Neuronal stem cell (in vitro differentiated cells): ENCODE results near the gene OPTC.

Experiments used
- DNase-seq: peaks from one replicate; pipeline ENCODE4 v3.0.0-alpha.2; 2013; ENCODE audit warnings: low spot score
- H2AFZ ChIP-seq: one replicate; pipeline ENCODE4 v1.6.1; 2013; ENCODE audit warnings: mild to moderate bottlenecking, low read length, inconsistent platforms
- H2AK5ac ChIP-seq: 2 replicates; pipeline ENCODE4 v1.6.1; 2013; ENCODE audit warnings: low read depth, mild to moderate bottlenecking, inconsistent platforms, low read length, moderate library complexity, mixed read lengths
- H2BK120ac ChIP-seq: 2 replicates; pipeline ENCODE4 v1.6.1; 2013; ENCODE audit warnings: low read depth, mild to moderate bottlenecking, inconsistent platforms, low read length, moderate library complexity, mixed read lengths
- H2BK12ac ChIP-seq: one replicate; pipeline ENCODE4 v1.6.1; 2013; ENCODE audit warnings: low read length, inconsistent platforms
- H2BK15ac ChIP-seq: 2 replicates; pipeline ENCODE4 v1.6.1; 2013; ENCODE audit warnings: mild to moderate bottlenecking, low read length, inconsistent platforms, mixed read lengths
- H2BK5ac ChIP-seq: one replicate; pipeline ENCODE4 v1.6.1; 2013; ENCODE audit warnings: inconsistent platforms, mild to moderate bottlenecking, low read length, moderate library complexity
- H3K14ac ChIP-seq: one replicate; pipeline ENCODE4 v1.6.1; 2013; ENCODE audit warnings: low read length, inconsistent platforms
- H3K18ac ChIP-seq: 2 replicates; pipeline ENCODE4 v1.6.1; 2013; ENCODE audit warnings: low read length, inconsistent platforms
- H3K23ac ChIP-seq: 2 replicates; pipeline ENCODE4 v1.6.1; 2013; ENCODE audit warnings: low read depth, mild to moderate bottlenecking, mixed read lengths, low read length, inconsistent platforms; ENCODE audit not compliant: poor library complexity
- H3K27ac ChIP-seq: replicated peaks from 3 replicates; pipeline ENCODE4 v1.5.1; 2013; ENCODE audit warnings: low read length, inconsistent platforms
- H3K27me3 ChIP-seq, 3 experiments: 2 replicates each; pipeline ENCODE4 v1.6.1; 2013; ENCODE audit warnings: low read length in 3 of 3, mild to moderate bottlenecking in 2 of 3, inconsistent platforms in 1 of 3, low read depth in 1 of 3, mixed read lengths in 1 of 3, moderate library complexity in 1 of 3; ENCODE audit not compliant: control insufficient read depth in 3 of 3, insufficient read depth in 3 of 3
- H3K36me3 ChIP-seq, 2 donors: replicated peaks in 1 of 2; 2 replicates each; pipeline ENCODE4 v1.6.1; 2013; ENCODE audit warnings: low read length in 2 of 2; ENCODE audit not compliant: control insufficient read depth in 2 of 2, insufficient read depth in 2 of 2
- H3K4ac ChIP-seq: 2 replicates; pipeline ENCODE4 v1.6.1; 2013; ENCODE audit warnings: inconsistent platforms, mild to moderate bottlenecking, low read length, moderate library complexity
- H3K4me1 ChIP-seq, 2 donors: 1 replicate in 1 of 2; 2 replicates in 1 of 2; pipeline ENCODE4 v1.6.1; 2013; ENCODE audit warnings: low read length in 2 of 2, low read depth in 1 of 2; ENCODE audit not compliant: control insufficient read depth in 2 of 2, insufficient read depth in 1 of 2
- H3K4me2 ChIP-seq: one replicate; pipeline ENCODE4 v1.6.1; 2013; ENCODE audit warnings: mild to moderate bottlenecking, low read length, inconsistent platforms; ENCODE audit not compliant: insufficient read depth, poor library complexity, severe bottlenecking
- H3K4me3 ChIP-seq, 2 donors: 2 replicates each; pipeline ENCODE4 v1.5.1; 2013; ENCODE audit warnings: low read length in 2 of 2, mild to moderate bottlenecking in 2 of 2, inconsistent platforms in 1 of 2, moderate library complexity in 1 of 2
- H3K79me1 ChIP-seq: one replicate; pipeline ENCODE4 v1.6.1; 2013; ENCODE audit warnings: low read depth, mild to moderate bottlenecking, inconsistent platforms, low read length, moderate library complexity
- H3K9ac ChIP-seq: one replicate; pipeline ENCODE4 v1.6.1; 2013; ENCODE audit warnings: mild to moderate bottlenecking, low read depth, low read length, inconsistent platforms; ENCODE audit not compliant: poor library complexity
- H3K9me3 ChIP-seq, 2 donors: replicated peaks in 1 of 2; 2 replicates each; pipeline versions ENCODE3 to v1.6.1; 2013; ENCODE audit warnings: low read length in 2 of 2, mild to moderate bottlenecking in 2 of 2, inconsistent platforms in 1 of 2, low read depth in 1 of 2, mixed read lengths in 1 of 2, moderate library complexity in 1 of 2; ENCODE audit not compliant: control insufficient read depth in 2 of 2, insufficient read depth in 1 of 2
- H4K8ac ChIP-seq: one replicate; pipeline ENCODE4 v1.6.1; 2013; ENCODE audit warnings: low read depth, mild to moderate bottlenecking, inconsistent platforms, low read length, moderate library complexity
- H4K91ac ChIP-seq: one replicate; pipeline ENCODE4 v1.6.1; 2013; ENCODE audit warnings: low read length, low read depth, mild to moderate bottlenecking, inconsistent platforms; ENCODE audit not compliant: poor library complexity
- WGBS, 2 donors: extraction: QIAGEN DNeasy Blood & Tissue Kit; methylation state at CpG; one replicate each; pipeline ENCODE4 v1.1.7; 2013; ENCODE audit warnings: missing lambda C conversion rate in 2 of 2, mixed read lengths in 1 of 2; ENCODE audit not compliant: insufficient read length in 2 of 2, insufficient replicate concordance in 1 of 2; ENCODE audit errors: extremely low coverage in 2 of 2; 5-methylcytosine and 5-hydroxymethylcytosine counted together

Gene OPTC

DNA sequence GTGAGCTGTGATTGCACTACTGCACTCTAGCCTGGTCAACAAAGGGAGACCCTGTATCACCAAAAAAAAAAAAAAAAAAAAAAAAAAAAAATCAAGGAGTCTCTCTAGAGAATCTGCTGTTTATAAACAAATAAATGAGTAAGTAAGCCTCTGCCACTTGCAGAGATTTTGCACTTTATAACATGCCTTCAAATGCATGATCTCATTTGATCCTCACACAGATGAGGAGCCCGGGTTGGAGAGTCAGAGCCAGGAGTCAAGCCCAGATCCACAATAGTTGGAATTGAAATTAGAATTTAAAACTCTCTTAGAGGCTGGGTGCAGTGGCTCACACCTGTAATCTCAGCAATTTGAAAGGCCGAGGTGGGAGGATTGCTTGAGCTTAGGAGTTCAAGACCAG is 14.3 kb upstream of the OPTC start:
- WGBS, 2 donors = no CpG with 5 or more reads among the region's 2 CpGs
- no peak overlapping the region for H3K4me3 ChIP-seq

DNA sequence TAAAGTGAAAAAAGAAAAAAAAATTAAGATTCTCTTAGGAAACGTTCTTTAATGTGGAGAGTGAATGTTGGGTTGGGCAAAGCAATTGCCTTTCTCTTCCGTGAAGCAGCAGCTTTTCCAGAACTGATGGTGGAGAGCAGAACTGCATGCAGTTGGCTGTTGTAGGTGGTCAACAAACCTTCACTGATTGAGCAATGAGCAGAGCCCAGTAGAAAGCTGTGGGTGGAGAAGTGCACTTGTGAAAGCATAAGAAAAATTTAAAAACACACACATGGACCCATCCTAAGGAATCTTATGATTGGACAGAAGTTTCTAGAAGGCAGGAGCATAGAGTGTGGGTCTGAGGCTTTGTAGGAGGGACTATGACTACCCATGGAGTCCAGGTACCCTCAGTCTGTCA is 13.9 kb upstream of the OPTC start:
- H3K9ac ChIP-seq = no peak overlapping the region
- no peaks in the 10 kb centered on the region for H3K79me1 ChIP-seq
- WGBS, 2 donors = no CpG with 5 or more reads among the region's 2 CpGs
- H2BK5ac ChIP-seq = no peak overlapping the region
- H2BK120ac ChIP-seq = no peak overlapping the region
- no peaks in the 10 kb centered on the region for H3K9me3 ChIP-seq
- H3K14ac ChIP-seq = no peak overlapping the region
- no peak overlapping the region for H3K27ac ChIP-seq
- no peak overlapping the region for H3K4me2 ChIP-seq
- H2BK12ac ChIP-seq = no peak overlapping the region
- H3K36me3 ChIP-seq = no peaks in the 10 kb centered on the region
- peaks cover 0 to 44% (median 0%) of the 10 kb centered on the region in 3 experiments for H3K27me3 ChIP-seq
- H3K18ac ChIP-seq = no peak overlapping the region
- H3K4me3 ChIP-seq = no peak overlapping the region
- no peak overlapping the region for H3K4ac ChIP-seq
- no peak overlapping the region for H4K91ac ChIP-seq
- no peak overlapping the region for H3K23ac ChIP-seq
- no peak for DNase-seq
- H3K4me1 ChIP-seq = peaks cover 5 to 18% of the 10 kb centered on the region in 2 donors
- H2AFZ ChIP-seq = no peak overlapping the region
- no peak overlapping the region for H4K8ac ChIP-seq
- no peak overlapping the region for H2AK5ac ChIP-seq
- H2BK15ac ChIP-seq = no peak overlapping the region

More for the DNA sequence above, 14.3 kb upstream of the OPTC start:
- H3K18ac ChIP-seq = no peak overlapping the region
- no peak overlapping the region for H4K91ac ChIP-seq
- no peak for DNase-seq
- peaks cover 6 to 20% of the 10 kb centered on the region in 2 donors for H3K4me1 ChIP-seq
- H4K8ac ChIP-seq = no peak overlapping the region
- no peaks in the 10 kb centered on the region for H3K9me3 ChIP-seq
- no peaks in the 10 kb centered on the region for H3K36me3 ChIP-seq
- no peak overlapping the region for H3K27ac ChIP-seq
- no peak overlapping the region for H3K14ac ChIP-seq
- H3K9ac ChIP-seq = no peak overlapping the region
- no peak overlapping the region for H2AFZ ChIP-seq
- H2BK120ac ChIP-seq = no peak overlapping the region
- no peak overlapping the region for H3K4me2 ChIP-seq
- no peak overlapping the region for H2AK5ac ChIP-seq
- H3K79me1 ChIP-seq = no peaks in the 10 kb centered on the region
- no peak overlapping the region for H3K4ac ChIP-seq
- H2BK15ac ChIP-seq = no peak overlapping the region
- H3K23ac ChIP-seq = no peak overlapping the region
- peaks cover 0 to 48% (median 0%) of the 10 kb centered on the region in 3 experiments for H3K27me3 ChIP-seq
- H2BK12ac ChIP-seq = no peak overlapping the region
- no peak overlapping the region for H2BK5ac ChIP-seq

DNA sequence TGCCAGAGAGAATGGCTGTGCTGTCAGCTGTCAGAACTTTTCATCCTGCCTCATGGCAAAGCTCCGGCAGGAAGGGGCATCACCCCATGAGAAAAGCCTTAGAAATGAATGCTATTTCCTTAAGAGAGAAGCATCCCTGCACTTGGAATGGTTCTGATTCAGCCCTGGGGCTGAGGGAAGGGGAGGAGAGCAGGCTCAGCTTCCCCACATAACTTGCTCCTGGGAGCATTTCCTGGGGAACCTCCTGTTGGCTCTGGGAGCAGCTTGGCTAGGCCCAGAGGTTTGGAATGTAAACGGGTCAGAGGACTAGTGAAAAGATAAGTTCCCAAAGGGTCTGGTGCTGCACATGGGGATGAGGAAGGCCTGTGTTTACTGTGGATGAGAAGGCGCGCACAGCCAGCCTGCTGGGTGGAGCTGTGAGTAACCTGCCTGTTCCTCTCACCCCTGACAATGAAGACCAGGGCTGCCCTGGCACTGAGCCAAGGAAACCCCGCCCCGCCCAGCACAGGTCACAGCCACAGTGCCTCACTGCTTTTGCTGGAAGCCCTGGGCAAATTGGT is 13.3 kb upstream of the OPTC start:
- Histone ChIP-seq H3K79me1 (no peaks in the 10 kb centered on the region), H2AFZ (no peak overlapping the region), H3K23ac (no peak overlapping the region), H3K27me3 (peaks cover 0 to 41% (median 0%) of the 10 kb centered on the region in 3 experiments), H3K9me3 (no peaks in the 10 kb centered on the region), H4K8ac (no peak overlapping the region), H2BK120ac (peak overlapping the region; percentile 0), H3K4ac (no peak overlapping the region), H2BK15ac (no peak overlapping the region), H2AK5ac (no peak overlapping the region), H3K4me3 (no peak overlapping the region), H2BK5ac (no peak overlapping the region), H3K36me3 (no peaks in the 10 kb centered on the region), H3K9ac (no peak overlapping the region), H3K4me2 (no peak overlapping the region), H3K4me1 (peaks cover 2 to 15% of the 10 kb centered on the region in 2 donors), H3K18ac (no peak overlapping the region), H4K91ac (no peak overlapping the region), H2BK12ac (no peak overlapping the region), H3K14ac (no peak overlapping the region), H3K27ac (no peak overlapping the region)
- no CpG with 5 or more reads among the region's 6 CpGs for WGBS, 2 donors
- no peak for DNase-seq

DNA sequence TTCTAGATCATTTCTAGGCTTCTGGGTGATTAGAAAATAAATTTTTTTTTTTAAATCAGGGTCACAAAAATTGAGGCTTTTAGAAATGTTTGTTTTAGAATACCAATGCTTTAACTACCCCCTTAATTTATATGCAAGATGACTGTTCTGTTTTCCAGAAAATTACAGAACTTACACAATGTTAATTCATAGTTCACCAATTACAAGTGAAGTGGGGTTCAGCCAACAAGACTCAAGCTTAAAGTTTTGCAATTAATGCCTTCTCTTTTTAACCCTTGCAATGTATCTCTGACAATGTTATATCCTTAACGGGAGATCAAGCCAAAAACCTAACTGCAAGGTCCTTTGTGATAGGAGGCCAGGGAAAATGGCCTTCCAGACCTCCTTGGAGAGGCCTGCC is 12.8 kb upstream of the OPTC start:
- no peak overlapping the region for H2BK5ac ChIP-seq
- no peak overlapping the region for H3K4me3 ChIP-seq
- H3K14ac ChIP-seq = no peak overlapping the region
- H3K18ac ChIP-seq = no peak overlapping the region
- no peak overlapping the region for H2BK12ac ChIP-seq
- no peak overlapping the region for H3K9ac ChIP-seq
- H4K8ac ChIP-seq = no peak overlapping the region
- H3K9me3 ChIP-seq = no peaks in the 10 kb centered on the region
- no peak overlapping the region for H4K91ac ChIP-seq
- DNase-seq = no peak
- H2AFZ ChIP-seq = no peak overlapping the region
- WGBS, 2 donors = no CpG with 5 or more reads among the region's 1 CpG
- H3K4me1 ChIP-seq = peaks cover 0 to 11% of the 10 kb centered on the region in 2 donors
- no peak overlapping the region for H2BK120ac ChIP-seq
- peaks cover 0 to 38% (median 0%) of the 10 kb centered on the region in 3 experiments for H3K27me3 ChIP-seq
- no peaks in the 10 kb centered on the region for H3K36me3 ChIP-seq
- no peak overlapping the region for H3K4me2 ChIP-seq
- H3K79me1 ChIP-seq = no peaks in the 10 kb centered on the region
- no peak overlapping the region for H2AK5ac ChIP-seq
- no peak overlapping the region for H3K23ac ChIP-seq
- no peak overlapping the region for H2BK15ac ChIP-seq
- no peak overlapping the region for H3K27ac ChIP-seq
- no peak overlapping the region for H3K4ac ChIP-seq
